ENCODE measurements around the gene CTU1.

DNA sequence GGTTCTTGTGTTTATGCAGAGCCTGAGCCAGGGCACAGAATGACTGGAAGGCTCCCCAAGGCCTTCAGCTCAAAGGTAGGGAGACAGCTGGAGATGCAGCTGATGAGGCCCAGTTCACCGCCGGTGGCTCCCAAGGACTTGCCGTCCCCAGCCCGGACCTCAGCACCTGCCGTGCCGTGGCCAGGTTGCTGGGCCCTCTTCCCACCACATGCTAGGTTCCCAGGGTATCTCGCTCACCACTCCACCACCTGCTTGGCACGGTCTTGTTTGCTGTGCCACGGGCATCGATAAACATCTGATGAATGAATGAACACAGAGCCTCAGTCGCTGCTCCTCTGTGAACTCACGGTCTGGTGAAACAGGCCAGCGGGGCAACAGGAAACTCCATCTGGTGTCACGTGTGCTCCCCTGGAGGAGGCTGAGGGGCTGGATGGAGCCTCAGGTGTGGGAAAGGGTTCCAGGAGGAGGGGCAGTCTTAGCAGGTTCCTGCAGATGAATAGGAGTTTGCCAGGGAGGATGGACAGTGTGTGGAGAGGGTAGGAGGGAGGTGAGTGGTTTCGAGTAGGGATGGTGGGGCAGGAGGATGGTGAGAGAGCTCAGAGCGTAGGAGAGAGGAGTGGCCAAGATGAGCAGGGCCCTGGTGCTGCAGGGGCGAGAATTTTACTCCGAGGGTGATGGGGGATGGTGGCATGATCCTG lies 21.9 kb downstream of the CTU1 start:
- TF ChIP-seq, protein P1, sequence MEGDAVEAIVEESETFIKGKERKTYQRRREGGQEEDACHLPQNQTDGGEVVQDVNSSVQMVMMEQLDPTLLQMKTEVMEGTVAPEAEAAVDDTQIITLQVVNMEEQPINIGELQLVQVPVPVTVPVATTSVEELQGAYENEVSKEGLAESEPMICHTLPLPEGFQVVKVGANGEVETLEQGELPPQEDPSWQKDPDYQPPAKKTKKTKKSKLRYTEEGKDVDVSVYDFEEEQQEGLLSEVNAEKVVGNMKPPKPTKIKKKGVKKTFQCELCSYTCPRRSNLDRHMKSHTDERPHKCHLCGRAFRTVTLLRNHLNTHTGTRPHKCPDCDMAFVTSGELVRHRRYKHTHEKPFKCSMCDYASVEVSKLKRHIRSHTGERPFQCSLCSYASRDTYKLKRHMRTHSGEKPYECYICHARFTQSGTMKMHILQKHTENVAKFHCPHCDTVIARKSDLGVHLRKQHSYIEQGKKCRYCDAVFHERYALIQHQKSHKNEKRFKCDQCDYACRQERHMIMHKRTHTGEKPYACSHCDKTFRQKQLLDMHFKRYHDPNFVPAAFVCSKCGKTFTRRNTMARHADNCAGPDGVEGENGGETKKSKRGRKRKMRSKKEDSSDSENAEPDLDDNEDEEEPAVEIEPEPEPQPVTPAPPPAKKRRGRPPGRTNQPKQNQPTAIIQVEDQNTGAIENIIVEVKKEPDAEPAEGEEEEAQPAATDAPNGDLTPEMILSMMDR (IDR thresholded peaks at IDR 0.05 in 8 of 11, conservative IDR thresholded peaks at IDR 0.05 in 3 of 11) = no peak
- TF ChIP-seq POLR2AphosphoS5 (IDR thresholded peaks at IDR 0.05) = no peak
